ENCODE data around the gene SYMPK. TPM values are rescaled to one million over a fixed set of nuclear protein-coding genes. Genes with fewer than 3 reads are reported as not detected.

The SYMPK gene
- total RNA-seq, 1 donor from 2014 or later: 70.6 TPM

- Histone ChIP-seq H3K36me3 (peaks cover 63% of the 10 kb centered on the region), H3K27ac (no peak overlapping the region), H3K4me1 (no peaks in the 10 kb centered on the region), H3K27me3 (no peaks in the 10 kb centered on the region), H3K9me3 (no peaks in the 10 kb centered on the region), H3K4me3 (no peak overlapping the region)
- intact Hi-C loops (cut with DNase I): no loop called here
- TF ChIP-seq CTCF (IDR thresholded peaks at IDR 0.05): no peak
- no peak for ATAC-seq
- no peak for DNase-seq
These were observed 41.8 kb downstream of the SYMPK start for GRCh38 chr19:45821103-45821521.

- Histone ChIP-seq H3K36me3 (peaks cover 59% of the 10 kb centered on the region), H3K9me3 (no peaks in the 10 kb centered on the region), H3K27ac (no peak overlapping the region), H3K27me3 (no peaks in the 10 kb centered on the region), H3K4me3 (no peak overlapping the region), H3K4me1 (peaks cover 3% of the 10 kb centered on the region)
- DNase-seq: no peak
- TF ChIP-seq CTCF (IDR thresholded peaks at IDR 0.05): no peak
- no peak for ATAC-seq
- intact Hi-C loops (cut with DNase I): no loop called here
These were observed 42.4 kb downstream of the SYMPK start for GRCh38 chr19:45820413-45821102.

- DNase-seq: no peak
- Histone ChIP-seq H3K9me3 (no peaks in the 10 kb centered on the region), H3K27me3 (no peaks in the 10 kb centered on the region), H3K4me3 (no peak overlapping the region), H3K4me1 (peaks cover 3% of the 10 kb centered on the region), H3K27ac (no peak overlapping the region), H3K36me3 (peaks cover 51% of the 10 kb centered on the region)
- intact Hi-C loops (cut with DNase I): no loop called here
- TF ChIP-seq CTCF (IDR thresholded peaks at IDR 0.05): no peak
- ATAC-seq: no peak
These were observed 43.2 kb downstream of the SYMPK start for GRCh38 chr19:45819769-45820168.

- no peak for TF ChIP-seq CTCF (IDR thresholded peaks at IDR 0.05)
- H3K4me1 ChIP-seq: peaks cover 3% of the 10 kb centered on the region
- H3K36me3 ChIP-seq: peaks cover 33% of the 10 kb centered on the region
- intact Hi-C loops (cut with DNase I): no loop called here
- H3K27ac ChIP-seq: no peak overlapping the region
- H3K4me3 ChIP-seq: no peak overlapping the region
- no peaks in the 10 kb centered on the region for H3K9me3 ChIP-seq
- no peak for DNase-seq
- H3K27me3 ChIP-seq: no peaks in the 10 kb centered on the region
- ATAC-seq: no peak
These were observed 45.1 kb downstream of the SYMPK start for GRCh38 chr19:45817725-45818301.

- Histone ChIP-seq H3K27ac (no peak overlapping the region), H3K4me1 (peaks cover 3% of the 10 kb centered on the region), H3K27me3 (no peaks in the 10 kb centered on the region), H3K4me3 (no peak overlapping the region), H3K9me3 (no peaks in the 10 kb centered on the region), H3K36me3 (peaks cover 27% of the 10 kb centered on the region)
- intact Hi-C loops (cut with DNase I): no loop called here
- ATAC-seq (peak; percentile 94), DNase-seq (peak; percentile 96)
- TF ChIP-seq CTCF (IDR thresholded peaks at IDR 0.05): peak; percentile 96
These were observed 45.8 kb downstream of the SYMPK start for GRCh38 chr19:45817010-45817724.

All from upper lobe of right lung (tissue), 1 donor.